ENCODE data around the gene RBM4. TPM values are rescaled to one million over a fixed set of nuclear protein-coding genes. Genes with fewer than 3 reads are reported as not detected.

RBM4 gene
- total RNA-seq, 1 donor from 2014 or later, result 153 TPM

GRCh38 chr11:66631883-66632282, 6.6 kb upstream of the RBM4 start:
- Histone ChIP-seq H3K9me3 (ENCODE audit: insufficient read depth, low read depth, low read length) (no peaks in the 10 kb centered on the region), H3K4me3 (ENCODE audit: insufficient read depth, low read depth, low read length) (no peak overlapping the region), H2AFZ (ENCODE audit: low read depth, low read length) (no peak overlapping the region), H3K9ac (ENCODE audit: low read length) (no peak overlapping the region), H4K20me1 (ENCODE audit: insufficient read depth, low read length) (peaks cover 87% of the 10 kb centered on the region), H3K4me2 (ENCODE audit: low read length) (no peak overlapping the region), H3K36me3 (ENCODE audit: insufficient read depth, low read length) (peaks cover 35% of the 10 kb centered on the region), H3K27ac (ENCODE audit: low read depth, low read length) (no peak overlapping the region), H3K27me3 (ENCODE audit: insufficient read depth, low read length) (no peaks in the 10 kb centered on the region), H3K4me1 (ENCODE audit: insufficient read depth, low read length) (no peaks in the 10 kb centered on the region), H3K79me2 (ENCODE audit: insufficient read depth, low read length) (peaks cover 99% of the 10 kb centered on the region)
- Mint-ChIP-seq H3K9me3 (ENCODE audit: unreplicated experiment) (no peaks in the 10 kb centered on the region), H3K4me3 (ENCODE audit: unreplicated experiment) (no peak overlapping the region), H3K27ac (ENCODE audit: unreplicated experiment) (no peak overlapping the region), H3K36me3 (ENCODE audit: low read depth, unreplicated experiment) (peaks cover 33% of the 10 kb centered on the region), H3K4me1 (ENCODE audit: low read depth, unreplicated experiment) (no peaks in the 10 kb centered on the region), H3K27me3 (ENCODE audit: low read depth, unreplicated experiment) (no peaks in the 10 kb centered on the region)
- TF ChIP-seq CTCF (IDR thresholded peaks at IDR 0.05; ENCODE audit: insufficient read depth, low read depth, low read length) (no peak), EZH2 (IDR thresholded peaks at IDR 0.05; ENCODE audit: insufficient read depth, low read length) (no peak)
- FAIRE-seq (no peak), DNase-seq (ENCODE audit: low read depth) (no peak)

- Histone ChIP-seq H3K79me2 (ENCODE audit: insufficient read depth, low read length) (peaks cover 99% of the 10 kb centered on the region), H2AFZ (ENCODE audit: low read depth, low read length) (no peak overlapping the region), H4K20me1 (ENCODE audit: insufficient read depth, low read length) (peaks cover 80% of the 10 kb centered on the region), H3K4me3 (ENCODE audit: insufficient read depth, low read depth, low read length) (no peak overlapping the region), H3K27ac (ENCODE audit: low read depth, low read length) (no peak overlapping the region), H3K27me3 (ENCODE audit: insufficient read depth, low read length) (no peaks in the 10 kb centered on the region), H3K4me1 (ENCODE audit: insufficient read depth, low read length) (peaks cover 7% of the 10 kb centered on the region), H3K9ac (ENCODE audit: low read length) (no peak overlapping the region), H3K9me3 (ENCODE audit: insufficient read depth, low read depth, low read length) (no peaks in the 10 kb centered on the region), H3K36me3 (ENCODE audit: insufficient read depth, low read length) (peaks cover 25% of the 10 kb centered on the region), H3K4me2 (ENCODE audit: low read length) (no peak overlapping the region)
- Mint-ChIP-seq H3K27ac (ENCODE audit: unreplicated experiment) (no peak overlapping the region), H3K4me3 (ENCODE audit: unreplicated experiment) (no peak overlapping the region), H3K36me3 (ENCODE audit: low read depth, unreplicated experiment) (peaks cover 26% of the 10 kb centered on the region), H3K9me3 (ENCODE audit: unreplicated experiment) (no peaks in the 10 kb centered on the region), H3K27me3 (ENCODE audit: low read depth, unreplicated experiment) (no peaks in the 10 kb centered on the region), H3K4me1 (ENCODE audit: low read depth, unreplicated experiment) (peaks cover 2% of the 10 kb centered on the region)
- FAIRE-seq, result no peak
- DNase-seq (ENCODE audit: low read depth), result no peak
- TF ChIP-seq CTCF (IDR thresholded peaks at IDR 0.05; ENCODE audit: insufficient read depth, low read depth, low read length) (no peak), EZH2 (IDR thresholded peaks at IDR 0.05; ENCODE audit: insufficient read depth, low read length) (no peak)
These were observed 5.6 kb upstream of the RBM4 start for GRCh38 chr11:66632952-66633351.

GRCh38 chr11:66636411-66636810, 2.1 kb upstream of the RBM4 start:
- Histone ChIP-seq H3K27me3 (ENCODE audit: insufficient read depth, low read length) (no peaks in the 10 kb centered on the region), H3K36me3 (ENCODE audit: insufficient read depth, low read length) (peaks cover 25% of the 10 kb centered on the region), H3K27ac (ENCODE audit: low read depth, low read length) (no peak overlapping the region), H2AFZ (ENCODE audit: low read depth, low read length) (no peak overlapping the region), H3K9ac (ENCODE audit: low read length) (no peak overlapping the region), H3K9me3 (ENCODE audit: insufficient read depth, low read depth, low read length) (no peaks in the 10 kb centered on the region), H3K4me3 (ENCODE audit: insufficient read depth, low read depth, low read length) (no peak overlapping the region), H3K79me2 (ENCODE audit: insufficient read depth, low read length) (peaks cover 95% of the 10 kb centered on the region), H4K20me1 (ENCODE audit: insufficient read depth, low read length) (peaks cover 79% of the 10 kb centered on the region), H3K4me2 (ENCODE audit: low read length) (no peak overlapping the region), H3K4me1 (ENCODE audit: insufficient read depth, low read length) (peaks cover 26% of the 10 kb centered on the region)
- H3K4me1 Mint-ChIP-seq (ENCODE audit: low read depth, unreplicated experiment), result peaks cover 10% of the 10 kb centered on the region
- no peaks in the 10 kb centered on the region for H3K27me3 Mint-ChIP-seq (ENCODE audit: low read depth, unreplicated experiment)
- DNase-seq (ENCODE audit: low read depth), result no peak
- peak overlapping the region; percentile 24 for H3K27ac Mint-ChIP-seq (ENCODE audit: unreplicated experiment)
- no peaks in the 10 kb centered on the region for H3K9me3 Mint-ChIP-seq (ENCODE audit: unreplicated experiment)
- H3K4me3 Mint-ChIP-seq (ENCODE audit: unreplicated experiment), result no peak overlapping the region
- TF ChIP-seq CTCF (IDR thresholded peaks at IDR 0.05; ENCODE audit: insufficient read depth, low read depth, low read length) (no peak), EZH2 (IDR thresholded peaks at IDR 0.05; ENCODE audit: insufficient read depth, low read length) (no peak)
- no peak for FAIRE-seq
- H3K36me3 Mint-ChIP-seq (ENCODE audit: low read depth, unreplicated experiment), result peaks cover 21% of the 10 kb centered on the region
